Fibroblast of skin of abdomen (primary cell): ENCODE results near the gene INPP5A.
"Not testable (repeated sequence)": the region's sequence is repeated elsewhere in the genome, so short reads cannot be mapped to it uniquely, and the experiment has no call there.

Experiments used
- DNase-seq: peaks from one replicate; pipeline ENCODE4 v3.0.0-alpha.2; 2013

INPP5A gene

DNA sequence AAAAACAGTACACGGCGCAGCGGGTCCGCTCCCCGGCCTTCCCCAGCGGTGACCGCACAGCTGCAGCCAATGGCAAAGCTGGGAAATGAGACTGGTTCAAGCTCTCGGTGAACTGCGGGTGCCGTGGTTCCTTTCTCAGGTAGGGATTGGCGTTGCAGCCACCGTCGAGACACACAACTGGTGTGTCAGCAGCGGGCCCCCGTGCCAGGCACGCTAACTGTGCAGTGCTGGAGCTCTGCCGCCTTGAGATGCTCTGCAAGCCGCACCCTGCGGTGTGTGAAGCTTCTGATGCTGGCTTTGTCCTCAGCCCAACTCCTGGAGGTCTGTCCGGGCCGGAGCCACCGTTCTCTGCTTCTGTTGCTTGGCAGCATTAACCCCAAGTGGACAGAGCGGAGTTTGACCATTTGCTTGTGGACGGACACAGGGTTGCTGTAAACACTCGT, 269.0 kb downstream of the INPP5A start:
- no peak for DNase-seq

GRCh38 chr10:132807621-132808049, 270.0 kb downstream of the INPP5A start:
- DNase-seq: no peak

DNA sequence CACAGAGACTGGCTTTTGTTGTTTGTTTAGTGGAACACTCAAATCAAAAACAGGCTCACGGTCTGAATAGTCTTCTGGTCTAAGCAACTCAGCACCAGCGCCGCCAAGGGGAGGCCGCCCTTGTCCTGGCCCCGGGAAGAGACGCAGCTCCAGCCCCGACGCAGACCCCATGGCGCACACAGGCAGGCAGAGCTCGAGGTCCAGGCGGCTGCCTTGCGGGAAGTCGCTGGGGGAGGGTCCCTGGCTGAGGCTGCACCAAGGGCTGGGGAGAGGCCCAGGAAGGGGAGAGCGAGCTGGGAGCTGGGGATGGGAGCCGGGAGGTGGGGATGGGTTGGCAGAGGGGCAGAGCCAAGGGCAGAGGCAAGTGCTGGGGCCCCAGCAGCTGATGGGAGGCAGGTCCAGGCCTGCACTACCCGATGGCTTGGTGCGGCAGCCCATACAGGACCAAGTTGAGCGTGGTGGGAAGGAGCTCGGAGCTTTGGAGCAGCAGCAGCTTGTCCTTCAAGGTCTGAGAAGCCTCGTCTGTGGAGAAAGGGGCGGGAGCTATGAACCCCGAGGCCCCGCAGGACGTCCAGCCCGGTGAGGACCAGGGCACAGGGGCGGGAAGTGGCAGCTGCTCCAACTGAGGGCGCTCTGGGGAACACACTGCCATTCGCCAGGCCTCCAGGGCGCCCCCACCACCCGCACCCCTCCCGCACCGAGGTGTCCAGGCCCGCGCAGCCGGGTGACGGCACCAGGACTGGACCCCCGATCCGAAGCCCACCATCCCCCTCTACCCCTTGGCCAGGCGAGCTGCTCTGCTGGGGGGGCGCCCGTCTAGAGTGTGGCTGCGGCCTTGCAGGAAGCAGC, 271.0 kb downstream of the INPP5A start:
- DNase-seq: no peak

GRCh38 chr10:132809232-132810140, 271.9 kb downstream of the INPP5A start:
- DNase-seq: no peak

DNA sequence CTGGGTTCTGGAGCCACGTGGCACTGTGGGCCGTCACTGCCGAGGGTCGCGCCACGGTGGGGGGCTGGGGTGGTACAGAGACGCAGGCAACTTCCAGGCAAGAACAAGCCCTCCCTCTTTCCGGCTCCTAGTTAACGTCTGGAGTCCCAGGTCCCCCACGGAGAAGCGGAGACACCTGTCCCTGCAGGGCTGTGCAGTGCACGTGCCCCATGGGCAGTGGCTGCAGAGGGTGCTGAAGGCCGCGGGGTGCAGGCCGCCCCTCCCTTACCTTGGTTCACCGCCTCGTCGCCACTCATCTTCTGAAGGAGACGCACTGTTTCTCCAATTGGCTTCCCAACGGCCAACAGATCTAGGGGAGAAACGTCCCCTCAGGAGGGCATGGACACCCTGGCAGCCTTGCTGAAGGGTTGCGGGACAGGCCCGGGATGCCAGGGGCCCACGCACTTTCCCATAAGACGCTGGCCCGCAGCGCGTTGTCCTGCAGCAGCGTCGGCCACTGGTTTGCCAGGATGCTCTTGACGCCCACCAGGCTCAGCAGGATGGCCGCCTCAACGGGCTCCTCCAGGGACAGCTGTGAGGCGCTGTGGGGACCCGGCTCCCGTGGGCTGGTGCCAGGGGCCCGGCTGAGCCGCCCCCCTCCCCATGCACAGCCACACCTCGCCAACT, 272.7 kb downstream of the INPP5A start:
- no peak for DNase-seq

DNA sequence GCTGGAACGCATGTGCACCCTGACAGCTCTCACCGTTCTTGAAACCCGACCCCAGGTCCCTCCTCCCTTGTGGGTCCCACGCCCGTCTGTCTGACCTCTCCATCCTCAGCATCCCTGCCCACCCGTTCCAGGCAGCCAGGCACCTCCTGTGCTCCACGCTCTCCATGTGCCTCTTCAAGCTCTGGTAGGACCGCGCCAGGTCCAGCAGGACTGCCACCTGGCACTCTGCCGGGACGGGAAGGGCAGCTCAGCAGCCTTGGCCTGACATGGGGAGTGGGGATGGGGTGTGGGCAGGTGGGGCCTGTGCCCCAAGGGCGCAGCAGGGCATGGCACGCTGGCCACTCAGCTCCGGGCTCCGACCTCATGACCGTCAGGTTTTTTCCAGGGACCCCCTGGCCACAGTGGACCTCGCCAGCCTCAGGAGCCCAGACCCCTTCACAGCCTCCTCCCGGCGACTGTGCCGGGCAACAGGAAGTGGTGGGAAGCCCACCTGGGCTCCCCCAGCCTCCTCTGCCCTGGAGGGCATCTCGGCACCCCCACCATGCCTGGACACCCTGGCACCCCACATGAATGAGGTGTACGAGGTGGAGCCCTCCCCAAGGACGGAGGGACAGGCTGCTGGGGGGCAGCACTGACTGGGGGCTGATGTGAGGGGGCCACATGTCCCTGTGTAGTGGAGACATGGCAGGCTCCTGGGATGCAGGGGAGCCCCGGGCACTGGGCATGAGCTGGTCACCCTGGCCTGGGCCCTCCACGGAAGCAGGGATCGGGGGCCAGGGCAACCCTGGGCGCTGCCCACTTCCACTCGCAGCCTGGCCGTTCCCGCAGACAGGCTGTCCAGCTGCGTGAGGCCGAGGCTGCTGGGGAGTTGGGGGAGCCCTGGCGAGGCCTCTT, 273.5 kb downstream of the INPP5A start:
- no peak for DNase-seq

DNA sequence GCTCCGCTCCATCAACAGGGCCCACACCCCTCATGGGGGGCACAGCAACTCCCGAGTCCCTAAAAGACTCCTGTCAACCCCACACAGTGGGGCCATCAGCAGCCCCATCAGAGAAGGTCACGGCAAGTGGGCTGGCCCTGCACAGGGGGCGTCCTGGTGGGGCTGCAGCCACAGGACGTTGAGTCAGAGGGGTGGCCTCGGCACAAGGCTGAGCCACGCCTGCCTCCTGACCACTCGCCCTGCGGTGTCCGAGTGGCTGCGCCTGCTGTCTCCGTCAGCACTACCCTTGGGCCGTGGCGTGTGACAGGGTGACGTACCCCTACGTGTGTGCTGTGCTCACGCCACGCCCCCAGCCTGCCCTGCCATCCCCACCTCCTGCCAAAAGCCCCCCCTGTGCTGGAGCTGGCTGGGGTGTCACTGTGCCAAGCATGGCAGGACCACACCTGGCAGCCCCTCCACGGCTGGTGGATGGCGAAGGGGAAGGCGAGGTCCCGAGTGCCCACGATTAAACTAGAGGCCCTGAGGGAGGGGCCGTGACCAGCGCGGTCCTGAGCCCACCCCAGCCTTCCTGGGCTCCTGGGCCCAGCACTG, 274.4 kb downstream of the INPP5A start:
- DNase-seq: no peak

GRCh38 chr10:132812520-132812919, 274.9 kb downstream of the INPP5A start:
- no peak for DNase-seq

GRCh38 chr10:132813001-132813401, 275.4 kb downstream of the INPP5A start:
- no peak for DNase-seq

DNA sequence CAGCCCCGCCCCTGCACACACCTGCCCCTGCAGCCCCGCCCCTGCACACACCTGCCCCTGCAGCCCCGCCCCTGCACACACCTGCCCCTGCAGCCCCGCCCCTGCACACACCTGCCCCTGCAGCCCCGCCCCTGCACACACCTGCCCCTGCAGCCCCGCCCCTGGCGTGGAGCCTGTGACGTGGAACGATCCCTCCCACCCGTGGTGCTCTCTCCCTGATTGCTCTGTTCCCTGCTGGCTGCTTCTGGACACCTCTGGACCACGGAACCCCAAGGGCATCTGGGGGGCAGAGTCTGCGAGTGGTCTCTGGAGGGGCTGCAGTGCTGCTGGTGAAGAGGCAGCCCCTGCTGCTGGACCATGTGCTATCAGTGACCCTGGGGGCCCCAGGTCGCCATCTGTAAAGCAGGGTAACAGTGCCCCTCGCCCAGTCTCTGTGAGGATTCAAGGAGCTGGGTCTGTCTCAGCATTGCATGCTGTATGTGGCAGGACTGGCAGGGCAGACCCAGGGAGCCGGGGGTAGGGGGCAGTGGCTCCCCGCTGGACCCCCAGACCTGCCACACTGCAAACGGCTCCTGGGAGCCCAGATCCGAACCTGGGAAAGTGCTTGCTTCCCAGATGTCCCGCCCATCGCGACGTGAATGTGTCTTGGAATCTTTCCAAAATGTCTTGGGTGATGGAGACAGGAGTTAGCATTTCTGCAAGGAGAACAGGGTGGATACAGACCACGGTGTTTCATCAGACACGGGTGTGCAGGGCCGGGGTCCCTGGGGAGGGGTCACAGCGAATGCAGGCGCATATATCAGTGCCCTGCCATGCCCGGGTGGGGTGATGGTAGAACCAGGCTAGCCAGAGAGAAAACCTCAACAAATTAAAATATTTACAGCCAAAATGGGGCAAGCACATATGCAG, 276.2 kb downstream of the INPP5A start:
- DNase-seq: no peak

DNA sequence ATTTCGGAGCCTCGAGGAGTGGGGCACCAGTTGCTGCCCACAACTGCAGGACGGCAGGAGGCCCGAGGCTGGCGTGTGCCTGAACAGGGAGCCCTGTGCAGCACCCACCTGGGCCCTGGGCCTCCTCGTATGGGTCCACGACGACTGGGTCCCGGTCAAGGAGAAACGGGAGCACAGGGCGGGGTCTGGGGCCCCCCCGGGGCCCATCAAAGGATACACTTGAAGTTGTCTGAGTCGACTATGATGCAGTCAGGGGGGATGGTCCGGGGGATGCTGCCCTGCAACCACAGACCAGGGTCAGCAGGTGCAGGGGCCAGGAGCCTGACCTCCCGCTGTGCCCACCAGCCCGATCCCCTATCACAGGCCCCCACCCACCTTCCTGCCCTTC, 276.9 kb downstream of the INPP5A start:
- no peak for DNase-seq

DNA sequence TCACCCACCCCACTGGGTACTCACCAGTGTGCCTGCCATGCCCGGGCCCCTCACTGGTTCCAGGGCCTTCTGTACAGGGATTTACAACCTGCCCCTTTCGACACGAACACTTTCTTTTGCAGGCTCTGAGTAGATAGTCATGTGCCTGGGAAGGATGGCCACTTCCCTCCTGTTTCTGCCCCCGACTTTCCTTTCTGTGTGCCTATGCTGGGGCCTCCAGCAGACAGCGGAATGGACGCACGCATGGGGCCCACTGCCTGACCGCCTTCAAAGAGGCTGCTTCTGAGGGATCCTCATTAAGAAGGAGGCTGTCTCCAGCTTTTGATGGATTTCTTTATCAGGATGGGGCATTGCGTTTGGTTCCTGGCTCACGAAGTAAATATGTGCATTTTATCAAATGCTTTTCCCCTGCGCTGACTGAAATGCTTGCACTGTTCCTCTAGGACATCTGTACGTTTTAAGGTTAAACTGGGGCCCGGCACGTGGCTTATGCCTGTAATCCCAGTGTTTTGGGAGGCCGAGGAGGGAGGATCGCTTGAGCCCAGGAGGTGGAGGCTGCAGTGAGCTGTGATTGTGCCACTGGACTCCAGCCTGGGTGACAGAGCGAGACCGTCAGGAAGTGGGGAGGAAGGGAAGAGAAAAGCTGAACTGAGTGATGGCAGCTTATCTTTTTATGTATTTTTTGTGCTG, 277.7 kb downstream of the INPP5A start:
- DNase-seq: no peak

DNA sequence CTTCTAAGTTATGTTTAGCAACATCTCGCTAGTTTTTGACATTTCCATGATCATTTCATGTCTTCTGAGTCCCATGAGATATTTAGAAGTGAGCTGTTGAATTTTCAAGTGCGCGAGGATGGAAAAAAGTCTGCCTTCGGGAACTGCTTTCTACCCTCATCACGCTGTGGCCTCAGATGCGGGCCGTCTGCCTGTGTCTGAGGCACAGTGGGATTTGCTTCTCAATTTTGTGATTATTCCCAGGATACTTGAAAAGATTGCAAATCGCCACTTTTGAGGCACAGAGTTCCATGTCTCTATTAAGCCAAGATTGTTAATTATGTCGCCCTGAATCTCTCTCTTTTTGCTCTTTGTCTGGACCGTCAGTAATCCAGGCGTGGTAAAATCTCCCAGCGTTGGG, 279.1 kb downstream of the INPP5A start:
- DNase-seq: no peak

- DNase-seq: no peak
These were observed 280.2 kb downstream of the INPP5A start for GRCh38 chr10:132817701-132818211.

DNA sequence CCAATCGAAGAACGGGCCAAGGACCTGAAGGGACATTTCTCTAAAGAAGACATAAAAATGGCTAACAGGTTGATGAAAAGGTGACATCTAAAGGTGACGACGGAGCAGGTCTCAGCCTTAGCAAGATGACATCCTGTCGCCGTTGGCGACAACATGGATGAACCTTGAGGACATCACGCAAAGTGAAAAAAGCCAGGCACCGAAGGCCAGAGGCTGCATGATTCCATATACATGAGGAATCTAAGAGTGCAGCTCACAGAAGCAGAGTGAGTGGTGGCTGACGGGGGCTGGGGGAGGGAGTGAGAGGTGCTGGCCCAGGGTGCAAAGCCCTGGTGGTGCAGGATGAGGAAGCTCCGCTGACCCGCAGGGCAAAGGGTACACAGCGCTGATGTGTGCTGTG, 282.5 kb downstream of the INPP5A start:
- no peak for DNase-seq

DNA sequence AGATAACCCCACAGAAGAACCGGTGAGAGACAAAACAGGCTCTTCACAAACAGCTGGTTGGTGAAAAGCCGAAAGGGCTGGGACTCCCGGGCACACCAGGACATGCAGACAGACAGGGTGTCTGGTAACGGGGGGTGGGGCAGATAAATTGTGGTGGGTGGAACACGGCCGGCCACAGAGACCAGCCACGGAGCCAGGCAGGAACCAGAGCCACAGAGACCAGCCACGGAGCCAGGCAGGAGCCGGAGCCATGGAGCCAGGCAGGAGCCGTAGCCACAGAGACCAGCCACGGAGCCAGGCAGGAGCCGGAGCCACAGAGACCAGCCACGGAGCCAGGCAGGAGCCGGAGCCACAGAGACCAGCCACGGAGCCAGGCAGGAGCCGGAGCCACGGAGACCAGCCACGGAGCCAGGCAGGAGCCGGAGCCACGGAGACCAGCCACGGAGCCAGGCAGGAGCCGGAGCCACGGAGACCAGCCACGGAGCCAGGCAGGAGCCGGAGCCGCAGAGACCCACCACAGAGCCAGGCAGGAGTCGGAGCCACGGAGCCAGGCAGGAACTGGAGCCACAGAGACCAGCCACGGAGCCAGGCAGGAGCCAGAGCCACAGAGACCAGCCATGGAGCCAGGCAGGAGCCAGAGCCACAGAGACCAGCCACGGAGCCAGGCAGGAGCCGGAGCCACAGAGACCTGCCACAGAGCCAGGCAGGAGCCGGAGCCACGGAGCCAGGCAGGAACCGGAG, 288.4 kb downstream of the INPP5A start:
- DNase-seq: not testable (repeated sequence)

DNA sequence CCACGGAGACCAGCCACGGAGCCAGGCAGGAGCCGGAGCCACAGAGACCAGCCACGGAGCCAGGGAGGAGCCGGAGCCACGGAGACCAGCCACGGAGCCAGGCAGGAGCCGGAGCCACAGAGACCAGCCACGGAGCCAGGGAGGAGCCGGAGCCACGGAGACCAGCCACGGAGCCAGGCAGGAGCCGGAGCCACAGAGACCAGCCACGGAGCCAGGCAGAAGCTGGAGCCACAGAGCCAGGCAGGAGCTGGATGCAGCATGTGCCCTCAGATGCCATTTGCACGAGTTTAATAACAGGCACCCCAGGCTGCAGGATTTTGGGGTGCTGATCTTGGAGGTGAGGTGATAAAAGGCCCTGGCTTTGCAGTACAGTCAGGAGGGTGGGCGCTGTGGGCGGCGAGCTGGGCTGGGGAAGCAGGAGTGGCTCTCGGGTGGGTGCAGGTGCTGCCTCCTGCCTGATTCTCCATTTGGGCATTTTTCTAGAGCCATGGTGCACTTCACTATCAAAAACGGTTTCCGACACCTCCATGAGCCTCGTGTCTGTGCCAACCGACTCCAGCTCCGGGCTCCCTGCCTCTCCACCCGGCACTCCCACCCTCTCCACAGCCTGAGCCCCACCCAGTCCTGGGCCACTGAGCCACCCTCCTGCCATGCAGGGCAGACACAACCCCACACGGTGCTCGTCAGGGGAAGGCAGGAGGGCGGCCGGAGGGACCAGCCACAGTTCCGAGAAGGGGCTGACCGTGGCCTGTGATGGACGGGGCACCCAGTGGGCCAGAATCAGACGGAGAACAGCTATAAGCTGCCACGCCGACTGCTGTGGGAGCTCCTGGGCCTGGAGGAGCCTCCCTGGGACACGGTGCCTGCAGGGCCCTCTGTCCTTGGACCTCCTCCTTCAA, 289.2 kb downstream of the INPP5A start:
- no peak for DNase-seq

DNA sequence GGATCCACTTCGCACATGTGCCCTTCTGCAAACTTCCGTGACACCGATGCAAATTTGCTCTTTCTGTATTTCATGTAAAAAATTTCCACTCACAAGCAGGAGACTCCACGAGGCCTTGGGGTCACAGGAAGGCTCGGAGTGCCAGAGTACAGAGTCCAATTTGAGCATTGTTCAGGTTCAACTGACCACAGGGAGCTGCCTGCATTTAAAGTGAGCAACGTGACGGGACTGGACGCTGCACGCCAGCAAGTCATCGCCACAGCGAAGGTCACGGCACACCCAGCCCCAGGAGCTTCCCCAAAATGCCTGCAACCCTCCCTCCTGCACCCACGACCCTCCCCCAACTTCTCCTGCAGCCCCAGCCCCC, 289.8 kb downstream of the INPP5A start:
- no peak for DNase-seq
